ENCODE data around the gene BCAN.

BCAN gene

GRCh38 chr1:156700736-156701531 lies 59.0 kb downstream of the BCAN start:
- no peak for DNase-seq (ENCODE audit: low read depth)

DNA sequence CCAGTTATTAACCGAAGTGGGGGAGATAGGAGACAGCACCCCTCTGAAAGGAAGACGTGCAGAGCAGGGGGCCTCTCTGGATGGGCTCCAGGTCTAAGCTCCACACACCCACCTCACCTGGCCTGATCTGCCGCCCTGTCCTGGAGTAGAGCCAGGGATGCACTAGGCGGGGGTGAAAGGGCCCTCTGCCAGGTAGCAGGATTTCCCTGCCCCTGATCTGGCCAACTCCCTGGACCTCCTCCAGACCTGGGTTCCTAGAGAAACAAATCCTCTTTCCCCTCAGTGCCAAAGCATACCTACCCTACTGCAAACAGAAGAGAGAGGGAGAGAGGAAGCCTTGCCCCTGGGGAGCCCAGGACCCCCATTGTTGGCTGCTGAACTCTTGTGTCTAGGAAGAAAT lies 61.4 kb downstream of the BCAN start:
- no peak for DNase-seq (ENCODE audit: low read depth)

- DNase-seq (ENCODE audit: low read depth), result no peak
These were observed 61.8 kb downstream of the BCAN start for GRCh38 chr1:156703741-156704140.

- DNase-seq (ENCODE audit: low read depth), result no peak
These were observed 62.3 kb downstream of the BCAN start for GRCh38 chr1:156704166-156704711.

- no peak for DNase-seq (ENCODE audit: low read depth)
These were observed 63.0 kb downstream of the BCAN start for GRCh38 chr1:156704930-156705320.

DNA sequence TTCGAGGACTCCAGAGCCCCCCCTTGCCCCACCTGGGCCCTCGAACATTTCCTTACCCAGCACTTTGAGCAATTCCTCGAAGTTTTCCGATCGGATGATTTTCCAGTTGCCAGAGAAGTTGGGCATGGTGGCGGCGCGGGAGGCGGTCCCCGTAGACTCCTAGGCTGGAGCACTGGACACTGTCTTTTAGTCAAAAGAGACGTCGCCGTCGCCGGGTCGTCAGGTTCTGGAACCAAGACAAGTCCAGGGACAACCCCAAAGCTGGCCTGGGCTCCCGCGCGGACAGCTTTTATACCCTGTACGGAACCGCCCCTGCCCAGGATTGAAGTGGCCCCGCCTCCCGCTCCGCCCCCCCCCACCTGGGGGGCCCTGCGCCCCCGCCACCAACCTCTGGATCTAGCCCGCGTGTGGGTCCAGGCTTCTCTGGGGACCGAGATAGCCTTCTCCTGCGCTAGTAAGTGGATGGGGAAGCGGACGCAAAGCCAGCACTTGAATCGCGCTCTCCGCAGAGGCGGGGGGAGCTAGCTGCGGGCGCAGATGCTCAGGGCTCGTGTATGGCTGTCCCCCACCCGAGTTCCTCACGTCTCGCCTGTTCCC lies 63.5 kb downstream of the BCAN start, which contains the start of gene CRABP2:
TSS of gene CRABP2 (minus strand) at position 263 of the 597 bp plus-strand sequence. CDS start at position 126, 137 bp downstream.
- DNase-seq (ENCODE audit: low read depth), result no peak

- no peak for DNase-seq (ENCODE audit: low read depth)
These were observed 64.2 kb downstream of the BCAN start for GRCh38 chr1:156705918-156706656.

DNA sequence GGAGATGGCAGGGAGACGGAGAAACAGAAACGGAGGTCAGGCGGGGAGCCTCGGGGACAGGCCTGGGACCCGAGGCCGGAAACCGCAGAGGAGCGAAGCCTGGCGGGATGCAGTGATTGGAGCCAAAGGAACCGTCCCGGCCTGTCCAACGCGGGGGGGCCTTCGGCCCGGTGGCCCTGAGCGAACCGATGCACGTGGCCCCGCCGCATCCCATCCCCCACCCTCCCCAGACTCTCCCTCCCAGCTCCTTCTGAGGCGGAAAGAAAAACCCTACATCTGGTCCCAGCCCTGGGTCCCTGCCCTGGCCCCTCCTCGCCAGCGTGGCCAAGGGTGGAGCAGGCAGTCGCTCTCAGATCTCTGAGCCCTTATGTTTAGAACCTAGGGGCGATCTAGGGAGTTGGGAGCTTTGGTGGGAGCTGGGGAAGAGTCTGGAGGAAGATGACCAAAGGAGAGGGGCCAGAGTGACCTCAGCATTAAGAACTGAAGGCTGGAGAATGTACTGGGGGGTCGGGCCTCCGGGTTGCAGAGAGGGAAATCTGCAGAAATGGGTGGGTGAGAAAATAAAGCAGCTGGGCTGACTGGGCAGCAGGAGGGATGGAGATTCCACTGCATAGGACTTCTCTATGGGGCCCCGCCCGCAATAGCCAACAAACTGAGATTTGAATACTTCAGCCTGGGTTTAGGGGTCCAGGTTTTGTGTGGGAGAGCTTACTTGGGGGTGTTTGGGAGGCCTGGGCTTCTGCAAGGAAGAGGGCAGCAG lies 64.9 kb downstream of the BCAN start:
- no peak for DNase-seq (ENCODE audit: low read depth)

GRCh38 chr1:156707417-156708217 lies 65.7 kb downstream of the BCAN start:
- no peak for DNase-seq (ENCODE audit: low read depth)

GRCh38 chr1:156708218-156708661 lies 66.3 kb downstream of the BCAN start:
- DNase-seq (ENCODE audit: low read depth), result no peak

- DNase-seq (ENCODE audit: low read depth), result no peak
These were observed 67.1 kb downstream of the BCAN start for GRCh38 chr1:156709031-156709430.
